ENCODE measurements around the gene TNRC6C. TPM values are rescaled to one million over a fixed set of nuclear protein-coding genes. Genes with fewer than 3 reads are reported as not detected.

Gene TNRC6C
- total RNA-seq, 1 donor from 2014 or later: 25.8 TPM

DNA sequence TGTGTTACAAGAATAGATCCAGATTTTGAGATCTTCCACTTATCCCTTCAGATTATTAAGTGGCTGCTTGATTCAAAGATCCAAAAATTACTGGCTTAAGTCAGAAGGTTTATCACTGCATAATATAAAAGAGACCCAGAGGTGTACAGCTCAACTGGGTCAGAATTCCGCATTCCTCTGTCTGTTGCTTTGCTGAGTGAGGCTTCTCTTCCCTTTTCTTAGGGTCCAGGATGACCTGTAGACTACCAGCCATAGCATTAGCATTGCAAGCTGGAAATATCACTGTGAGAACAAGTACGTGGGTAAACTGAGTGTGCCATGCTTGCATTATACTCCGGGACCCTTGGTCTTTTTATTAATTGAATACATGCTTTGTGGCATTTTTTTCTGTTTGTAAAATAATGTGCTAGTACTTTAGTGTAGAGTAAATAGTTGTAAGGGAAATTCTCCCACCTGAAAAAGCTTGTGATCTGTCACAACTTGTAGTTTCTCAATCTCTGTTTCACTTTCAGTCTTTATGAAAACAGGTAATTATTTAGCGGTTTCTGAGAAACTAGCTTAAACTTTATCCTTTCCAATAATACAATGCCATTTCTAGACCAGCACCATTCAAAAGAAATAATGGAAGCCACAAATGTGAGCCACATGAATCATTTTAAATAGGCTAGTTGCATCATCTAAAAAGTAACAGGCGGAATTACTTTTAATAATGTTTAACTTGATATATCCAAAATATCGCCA, 61.6 kb downstream of the TNRC6C start:
- DNase-seq (ENCODE audit: low spot score in 2 of 2): no peak
- intact Hi-C loops (cut with DNase I): loop anchor here (5.0 kb wide), 1 partner anchor 37 kb away; no protein-coding TSS in a partner anchor

GRCh38 chr17:78020717-78021108, 62.2 kb downstream of the TNRC6C start:
- Histone ChIP-seq H3K4me3 (no peak overlapping the region), H3K36me3 (no peaks in the 10 kb centered on the region), H3K9me3 (no peaks in the 10 kb centered on the region), H3K27ac (no peak overlapping the region), H3K27me3 (no peaks in the 10 kb centered on the region), H3K4me1 (peaks cover 0 to 2% of the 10 kb centered on the region in 2 donors)
- TF ChIP-seq, protein P1, sequence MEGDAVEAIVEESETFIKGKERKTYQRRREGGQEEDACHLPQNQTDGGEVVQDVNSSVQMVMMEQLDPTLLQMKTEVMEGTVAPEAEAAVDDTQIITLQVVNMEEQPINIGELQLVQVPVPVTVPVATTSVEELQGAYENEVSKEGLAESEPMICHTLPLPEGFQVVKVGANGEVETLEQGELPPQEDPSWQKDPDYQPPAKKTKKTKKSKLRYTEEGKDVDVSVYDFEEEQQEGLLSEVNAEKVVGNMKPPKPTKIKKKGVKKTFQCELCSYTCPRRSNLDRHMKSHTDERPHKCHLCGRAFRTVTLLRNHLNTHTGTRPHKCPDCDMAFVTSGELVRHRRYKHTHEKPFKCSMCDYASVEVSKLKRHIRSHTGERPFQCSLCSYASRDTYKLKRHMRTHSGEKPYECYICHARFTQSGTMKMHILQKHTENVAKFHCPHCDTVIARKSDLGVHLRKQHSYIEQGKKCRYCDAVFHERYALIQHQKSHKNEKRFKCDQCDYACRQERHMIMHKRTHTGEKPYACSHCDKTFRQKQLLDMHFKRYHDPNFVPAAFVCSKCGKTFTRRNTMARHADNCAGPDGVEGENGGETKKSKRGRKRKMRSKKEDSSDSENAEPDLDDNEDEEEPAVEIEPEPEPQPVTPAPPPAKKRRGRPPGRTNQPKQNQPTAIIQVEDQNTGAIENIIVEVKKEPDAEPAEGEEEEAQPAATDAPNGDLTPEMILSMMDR (IDR thresholded peaks at IDR 0.05): no peak
- DNase-seq (ENCODE audit: low spot score in 2 of 2): no peak
- intact Hi-C loops (cut with DNase I): loop anchor here (5.0 kb wide), 1 partner anchor 37 kb away; no protein-coding TSS in a partner anchor

More for the DNA sequence above, 61.6 kb downstream of the TNRC6C start:
- Histone ChIP-seq H3K4me1 (peaks cover 0 to 2% of the 10 kb centered on the region in 2 donors), H3K36me3 (no peaks in the 10 kb centered on the region), H3K4me3 (no peak overlapping the region), H3K27ac (no peak overlapping the region), H3K27me3 (no peaks in the 10 kb centered on the region), H3K9me3 (no peaks in the 10 kb centered on the region)
- TF ChIP-seq, protein P1 (IDR thresholded peaks at IDR 0.05): no peak

GRCh38 chr17:78022425-78022824, 63.9 kb downstream of the TNRC6C start:
- H3K4me3 ChIP-seq: no peak overlapping the region
- intact Hi-C loops (cut with DNase I): loop anchor here (5.0 kb wide), 1 partner anchor 35 kb away; no protein-coding TSS in a partner anchor
- no peaks in the 10 kb centered on the region for H3K36me3 ChIP-seq
- TF ChIP-seq, protein P1 (IDR thresholded peaks at IDR 0.05): no peak
- H3K27me3 ChIP-seq: no peaks in the 10 kb centered on the region
- peaks cover 0 to 2% of the 10 kb centered on the region in 2 donors for H3K4me1 ChIP-seq
- DNase-seq (ENCODE audit: low spot score in 2 of 2): no peak
- H3K9me3 ChIP-seq: no peaks in the 10 kb centered on the region
- no peak overlapping the region for H3K27ac ChIP-seq

GRCh38 chr17:78023042-78023441, 64.5 kb downstream of the TNRC6C start:
- H3K27me3 ChIP-seq: no peaks in the 10 kb centered on the region
- TF ChIP-seq, protein P1 (IDR thresholded peaks at IDR 0.05): no peak
- no peak overlapping the region for H3K4me3 ChIP-seq
- intact Hi-C loops (cut with DNase I): loop anchor here (5.0 kb wide), 1 partner anchor 34 kb away; no protein-coding TSS in a partner anchor
- H3K9me3 ChIP-seq: no peaks in the 10 kb centered on the region
- no peak for DNase-seq (ENCODE audit: low spot score in 2 of 2)
- no peaks in the 10 kb centered on the region for H3K36me3 ChIP-seq
- H3K4me1 ChIP-seq: peaks cover 0 to 2% of the 10 kb centered on the region in 2 donors
- H3K27ac ChIP-seq: no peak overlapping the region

DNA sequence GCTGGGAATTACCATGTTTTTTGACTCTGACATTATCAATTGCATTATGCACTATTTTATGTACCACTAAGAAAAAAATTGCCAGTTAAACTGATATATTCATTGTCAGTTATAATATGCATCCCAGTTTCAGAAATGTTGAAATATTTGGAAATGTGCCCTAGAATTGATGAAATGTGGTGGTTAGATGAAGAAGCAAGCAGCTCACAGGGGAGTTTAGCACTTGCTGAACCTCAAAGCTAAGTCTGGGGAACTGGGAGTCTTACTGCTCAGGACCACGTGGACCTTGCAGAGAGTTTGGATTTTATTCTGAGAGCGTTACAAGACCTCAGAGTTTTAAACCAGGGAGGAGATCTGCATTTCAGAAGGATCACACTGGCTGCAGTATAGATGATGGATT, 67.9 kb downstream of the TNRC6C start:
- peaks cover 0 to 2% of the 10 kb centered on the region in 2 donors for H3K4me1 ChIP-seq
- no peaks in the 10 kb centered on the region for H3K9me3 ChIP-seq
- H3K27ac ChIP-seq: no peak overlapping the region
- peaks cover 0 to 2% of the 10 kb centered on the region in 2 donors for H3K36me3 ChIP-seq
- intact Hi-C loops (cut with DNase I): no loop called here
- H3K27me3 ChIP-seq: no peaks in the 10 kb centered on the region
- DNase-seq (ENCODE audit: low spot score in 2 of 2): no peak
- no peak overlapping the region for H3K4me3 ChIP-seq
- TF ChIP-seq, protein P1 (IDR thresholded peaks at IDR 0.05): no peak
